ENCODE measurements around the gene AIPL1. TPM values are rescaled to one million over a fixed set of nuclear protein-coding genes. Genes with fewer than 3 reads are reported as not detected.

Gene AIPL1
- total RNA-seq, 4 donors from 2014 or later = not detected

GRCh38 chr17:6415616-6416015 is 19.3 kb downstream of the AIPL1 start:
- Histone ChIP-seq H3K4me1 (no peaks in the 10 kb centered on the region), H3K9me3 (no peaks in the 10 kb centered on the region), H3K27me3 (peaks cover 23% of the 10 kb centered on the region), H3K27ac (no peak overlapping the region), H3K36me3 (no peaks in the 10 kb centered on the region), H3K4me3 (no peak overlapping the region)
- TF ChIP-seq POLR2A (IDR thresholded peaks at IDR 0.05) = no peak
- TF ChIP-seq, protein P1, sequence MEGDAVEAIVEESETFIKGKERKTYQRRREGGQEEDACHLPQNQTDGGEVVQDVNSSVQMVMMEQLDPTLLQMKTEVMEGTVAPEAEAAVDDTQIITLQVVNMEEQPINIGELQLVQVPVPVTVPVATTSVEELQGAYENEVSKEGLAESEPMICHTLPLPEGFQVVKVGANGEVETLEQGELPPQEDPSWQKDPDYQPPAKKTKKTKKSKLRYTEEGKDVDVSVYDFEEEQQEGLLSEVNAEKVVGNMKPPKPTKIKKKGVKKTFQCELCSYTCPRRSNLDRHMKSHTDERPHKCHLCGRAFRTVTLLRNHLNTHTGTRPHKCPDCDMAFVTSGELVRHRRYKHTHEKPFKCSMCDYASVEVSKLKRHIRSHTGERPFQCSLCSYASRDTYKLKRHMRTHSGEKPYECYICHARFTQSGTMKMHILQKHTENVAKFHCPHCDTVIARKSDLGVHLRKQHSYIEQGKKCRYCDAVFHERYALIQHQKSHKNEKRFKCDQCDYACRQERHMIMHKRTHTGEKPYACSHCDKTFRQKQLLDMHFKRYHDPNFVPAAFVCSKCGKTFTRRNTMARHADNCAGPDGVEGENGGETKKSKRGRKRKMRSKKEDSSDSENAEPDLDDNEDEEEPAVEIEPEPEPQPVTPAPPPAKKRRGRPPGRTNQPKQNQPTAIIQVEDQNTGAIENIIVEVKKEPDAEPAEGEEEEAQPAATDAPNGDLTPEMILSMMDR (IDR thresholded peaks at IDR 0.05) = no peak
- TF ChIP-seq EP300 (IDR thresholded peaks at IDR 0.05) = no peak
- no peak for TF ChIP-seq POLR2AphosphoS5 (IDR thresholded peaks at IDR 0.05)
- no peak for DNase-seq (ENCODE audit: low spot score in 2 of 2)
- 58% methylated on average over 7 of the region's 8 CpGs for WGBS

DNA sequence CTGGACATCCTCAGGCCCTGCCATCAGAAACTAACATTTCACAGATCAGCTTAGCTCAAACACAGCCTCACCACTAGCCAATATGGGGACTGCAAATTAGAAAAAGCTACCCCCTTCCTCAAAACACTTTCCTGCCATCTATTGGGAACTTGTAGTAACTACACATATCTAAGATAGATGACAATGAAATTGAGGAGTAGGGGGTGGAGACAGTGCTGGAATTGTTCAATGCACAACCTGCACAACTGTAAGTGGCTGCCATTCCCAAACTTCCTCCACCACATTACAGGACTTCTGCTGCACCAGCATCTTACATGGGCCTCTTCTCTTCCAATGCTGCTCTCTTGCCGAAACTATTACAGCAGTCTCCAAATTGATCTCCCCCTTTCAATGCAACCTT is 21.9 kb downstream of the AIPL1 start:
- H3K27me3 ChIP-seq = peaks cover 28% of the 10 kb centered on the region
- 87% methylated on average over 1 of the region's 1 CpG for WGBS
- no peaks in the 10 kb centered on the region for H3K4me1 ChIP-seq
- DNase-seq (ENCODE audit: low spot score in 2 of 2) = no peak
- H3K36me3 ChIP-seq = no peaks in the 10 kb centered on the region
- TF ChIP-seq POLR2A (IDR thresholded peaks at IDR 0.05) (no peak), EP300 (IDR thresholded peaks at IDR 0.05) (no peak), POLR2AphosphoS5 (IDR thresholded peaks at IDR 0.05) (no peak)
- TF ChIP-seq, protein P1 (IDR thresholded peaks at IDR 0.05) = no peak
- H3K27ac ChIP-seq = no peak overlapping the region
- no peak overlapping the region for H3K4me3 ChIP-seq
- no peaks in the 10 kb centered on the region for H3K9me3 ChIP-seq

DNA sequence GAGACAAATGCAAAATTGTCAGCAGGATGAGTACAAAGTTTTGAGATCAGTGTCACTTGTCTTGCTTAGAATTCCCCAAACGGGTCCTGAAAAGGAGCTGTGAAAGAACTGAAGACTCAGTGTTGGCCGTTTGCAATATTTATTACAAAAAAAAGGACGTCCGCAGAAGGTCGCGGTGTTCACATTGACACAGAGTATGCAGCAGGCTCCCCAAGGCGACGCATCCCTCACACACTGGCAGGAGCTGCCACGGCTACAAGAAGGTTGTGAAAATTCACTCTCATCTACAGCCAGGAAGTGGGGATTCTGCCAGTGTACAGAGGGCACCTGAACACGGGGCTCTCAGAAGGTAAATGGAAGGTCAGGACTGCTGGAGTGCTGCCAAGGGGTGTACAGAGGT is 26.2 kb downstream of the AIPL1 start:
- WGBS = 60% methylated on average over 10 of the region's 10 CpGs
- TF ChIP-seq POLR2A (IDR thresholded peaks at IDR 0.05) (no peak), EP300 (IDR thresholded peaks at IDR 0.05) (no peak), POLR2AphosphoS5 (IDR thresholded peaks at IDR 0.05) (no peak)
- TF ChIP-seq, protein P1 (IDR thresholded peaks at IDR 0.05) = no peak
- no peaks in the 10 kb centered on the region for H3K9me3 ChIP-seq
- H3K36me3 ChIP-seq = no peaks in the 10 kb centered on the region
- no peak overlapping the region for H3K4me3 ChIP-seq
- no peak for DNase-seq (ENCODE audit: low spot score in 2 of 2)
- H3K4me1 ChIP-seq = no peaks in the 10 kb centered on the region
- peaks cover 21% of the 10 kb centered on the region for H3K27me3 ChIP-seq
- H3K27ac ChIP-seq = no peak overlapping the region

- Histone ChIP-seq H3K27ac (no peak overlapping the region), H3K36me3 (no peaks in the 10 kb centered on the region), H3K4me3 (no peak overlapping the region), H3K27me3 (peaks cover 21% of the 10 kb centered on the region), H3K4me1 (no peaks in the 10 kb centered on the region), H3K9me3 (no peaks in the 10 kb centered on the region)
- WGBS = 69% methylated on average over 6 of the region's 6 CpGs
- no peak for DNase-seq (ENCODE audit: low spot score in 2 of 2)
- TF ChIP-seq POLR2AphosphoS5 (IDR thresholded peaks at IDR 0.05) = no peak
- TF ChIP-seq, protein P1 (IDR thresholded peaks at IDR 0.05) = no peak
Observed at GRCh38 chr17:6408276-6408675, 26.6 kb downstream of the AIPL1 start.

- Histone ChIP-seq H3K27me3 (peaks cover 9% of the 10 kb centered on the region), H3K4me3 (no peak overlapping the region), H3K27ac (no peak overlapping the region), H3K36me3 (no peaks in the 10 kb centered on the region), H3K9me3 (peaks cover 7% of the 10 kb centered on the region), H3K4me1 (no peaks in the 10 kb centered on the region)
- no peak for TF ChIP-seq POLR2A (IDR thresholded peaks at IDR 0.05)
- no peak for DNase-seq (ENCODE audit: low spot score in 2 of 2)
- WGBS = 68% methylated on average over 6 of the region's 6 CpGs
Observed at GRCh38 chr17:6402258-6402657, 32.7 kb downstream of the AIPL1 start.

GRCh38 chr17:6398955-6399354 is 36.0 kb downstream of the AIPL1 start:
- WGBS = 83% methylated on average over 2 of the region's 2 CpGs
- Histone ChIP-seq H3K4me3 (no peak overlapping the region), H3K4me1 (no peaks in the 10 kb centered on the region), H3K27ac (no peak overlapping the region), H3K9me3 (peaks cover 7% of the 10 kb centered on the region), H3K36me3 (no peaks in the 10 kb centered on the region), H3K27me3 (peaks cover 34% of the 10 kb centered on the region)
- no peak for TF ChIP-seq POLR2AphosphoS5 (IDR thresholded peaks at IDR 0.05)
- TF ChIP-seq POLR2A (IDR thresholded peaks at IDR 0.05) = no peak
- TF ChIP-seq EP300 (IDR thresholded peaks at IDR 0.05) = no peak
- TF ChIP-seq, protein P1 (IDR thresholded peaks at IDR 0.05) = no peak
- DNase-seq (ENCODE audit: low spot score in 2 of 2) = no peak
